ENCODE measurements around the gene LAMTOR4.
A peak's percentile ranks its signal among the peaks of the same experiment; 100 is the strongest.

LAMTOR4 gene
- 20.5 to 79.8 (median 48.6) reads per million in 18 experiments for total RNA-seq

- peak; percentile 99 for DNase-seq
Measured at GRCh38 chr7:100148559-100149328, at the start of gene LAMTOR4. Gene LAMTOR4 (plus strand): TSS chr7:100148918. CDS start chr7:100148973, 55 bp downstream.

GRCh38 chr7:100099452-100099851 lies 49.3 kb upstream of the LAMTOR4 start:
- no peak for DNase-seq

GRCh38 chr7:100100420-100101015 lies 48.2 kb upstream of the LAMTOR4 start:
- DNase-seq: peak; percentile 92 to 96

DNA sequence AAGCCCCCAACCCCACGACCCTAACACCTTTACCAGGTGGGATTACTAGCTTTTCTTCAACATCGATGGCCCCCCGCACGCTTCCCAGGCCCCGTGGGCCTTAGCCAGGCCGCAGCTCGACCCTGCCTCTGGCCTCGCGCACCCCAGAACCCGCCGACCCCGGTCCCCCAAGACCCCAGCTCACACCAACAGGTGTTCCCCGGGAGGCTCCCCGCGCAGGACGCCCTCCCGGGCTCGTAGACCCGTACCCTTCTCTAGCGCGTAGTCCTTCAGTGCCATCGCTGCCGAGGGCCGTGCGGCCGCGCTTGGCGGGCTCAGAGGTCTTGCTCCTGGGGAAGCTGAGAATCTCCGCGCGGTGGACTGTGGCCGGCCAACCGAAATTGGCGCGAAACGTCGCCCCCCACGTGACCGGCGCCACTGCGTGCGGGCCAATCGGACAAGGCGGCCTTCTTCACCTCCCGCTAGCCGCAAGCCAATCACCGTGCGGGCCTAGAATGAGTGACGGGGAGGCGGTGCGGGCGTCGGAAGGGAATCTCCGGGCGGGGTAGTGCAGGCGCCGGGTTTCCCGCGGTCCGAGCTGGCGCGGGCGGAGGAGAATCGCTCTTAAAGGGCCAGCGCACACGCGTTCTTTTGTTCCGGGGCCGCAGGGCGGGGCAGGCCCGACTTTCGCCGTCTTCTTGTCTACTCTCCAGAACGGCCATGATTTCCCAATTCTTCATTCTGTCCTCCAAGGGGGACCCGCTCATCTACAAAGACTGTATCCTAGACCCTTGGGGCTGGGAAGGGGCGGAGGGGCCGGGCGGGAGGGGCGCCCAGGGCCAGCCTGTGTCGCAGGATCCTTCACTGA lies 47.5 kb upstream of the LAMTOR4 start, which contains the start of the genes AP4M1 and MCM7:
AP4M1 (plus strand) TSS at position 628 of the 847 bp plus-strand sequence; CDS start at position 700, 72 bp downstream.
MCM7 (minus strand) TSS at position 382 of the 847 bp plus-strand sequence; CDS start at position 279, 103 bp downstream.
- peak; percentile 99 for DNase-seq

DNA sequence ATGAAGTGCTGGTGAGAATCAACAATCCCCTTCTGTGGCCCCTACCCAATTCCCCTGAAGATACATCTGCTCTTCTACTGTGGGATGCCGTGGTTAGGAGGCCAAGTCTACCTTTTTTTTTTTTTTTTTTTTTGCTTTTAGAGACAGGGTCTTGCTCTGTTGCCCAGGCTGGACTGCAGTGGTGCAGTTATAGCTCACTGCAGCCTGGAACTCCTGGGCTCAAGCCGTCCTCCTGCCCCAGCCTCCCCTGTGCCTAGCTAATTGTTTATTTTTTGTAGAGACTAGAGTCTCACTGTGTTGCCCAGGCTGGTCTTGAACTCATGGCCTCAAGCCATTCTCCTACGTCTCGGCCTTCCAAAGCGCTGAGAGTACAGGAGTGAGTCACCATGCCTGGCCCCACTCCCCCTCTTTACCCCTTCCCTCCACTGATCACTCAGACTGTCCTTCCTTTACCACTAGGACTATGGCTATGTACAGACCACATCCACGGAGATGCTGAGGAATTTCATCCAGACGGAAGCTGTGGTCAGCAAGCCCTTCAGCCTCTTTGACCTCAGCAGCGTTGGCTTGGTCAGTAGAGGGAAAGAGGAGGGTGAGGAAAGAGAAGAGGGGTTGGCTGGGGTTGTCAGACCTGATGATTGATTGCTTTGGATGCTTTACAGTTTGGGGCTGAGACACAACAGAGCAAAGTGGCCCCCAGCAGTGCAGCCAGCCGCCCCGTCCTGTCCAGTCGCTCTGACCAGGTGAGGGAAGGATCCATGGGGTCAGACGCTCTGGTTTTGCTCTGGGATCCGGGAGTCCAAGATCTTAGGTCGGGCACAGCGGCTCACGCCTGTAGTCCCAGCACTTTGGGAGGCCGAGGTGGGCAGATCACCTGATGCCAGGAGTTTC lies 45.5 kb upstream of the LAMTOR4 start:
- DNase-seq: no peak

- DNase-seq: no peak
Measured at GRCh38 chr7:100105534-100105933, 43.2 kb upstream of the LAMTOR4 start.

DNA sequence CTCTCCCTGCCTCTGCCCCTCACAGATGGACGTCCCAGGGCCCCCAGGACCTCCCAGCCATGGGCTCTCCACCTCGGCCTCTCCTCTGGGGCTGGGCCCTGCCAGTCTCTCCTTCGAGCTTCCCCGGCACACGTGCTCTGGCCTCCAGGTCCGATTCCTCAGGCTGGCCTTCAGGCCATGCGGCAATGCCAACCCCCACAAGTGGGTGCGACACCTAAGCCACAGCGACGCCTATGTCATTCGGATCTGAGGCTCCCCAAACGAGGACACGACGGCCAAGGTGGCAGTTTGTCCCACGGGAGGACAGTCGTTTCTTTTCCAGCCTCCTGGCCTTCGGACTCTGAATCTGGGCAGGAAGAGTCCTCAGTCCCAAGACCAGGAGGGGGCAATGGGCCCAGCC lies 42.1 kb upstream of the LAMTOR4 start:
- no peak for DNase-seq

DNA sequence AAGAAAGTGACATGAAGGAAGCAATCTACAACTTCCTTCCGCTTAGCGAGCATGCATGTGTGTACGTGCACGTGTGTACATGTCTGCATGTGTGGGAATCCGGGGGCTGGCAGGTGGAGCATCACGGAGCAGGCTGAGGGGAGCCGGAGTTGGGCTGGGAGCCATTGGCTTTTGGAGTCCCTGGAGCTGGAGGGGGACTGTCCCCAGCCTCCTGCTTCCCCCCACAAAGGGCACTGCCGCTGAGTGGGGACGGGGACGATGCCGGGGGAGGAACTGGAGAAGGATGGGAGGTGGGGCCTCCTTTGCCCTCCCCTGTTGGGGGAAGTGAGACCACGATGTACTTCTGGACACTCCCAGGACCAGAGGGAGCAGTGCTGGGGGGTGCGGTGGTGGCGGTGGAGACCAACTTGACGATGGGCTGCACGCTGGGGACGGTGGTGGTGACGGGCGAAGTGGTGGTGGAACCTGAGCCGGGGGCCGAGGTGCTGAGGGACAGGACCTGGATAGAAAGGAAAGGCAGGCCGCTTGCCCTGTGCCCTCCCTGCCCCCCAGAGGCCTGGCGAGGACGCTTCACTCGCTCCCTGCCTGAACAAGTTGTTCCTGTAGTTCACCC lies 41.5 kb upstream of the LAMTOR4 start:
- DNase-seq: no peak

GRCh38 chr7:100107890-100108289 lies 40.8 kb upstream of the LAMTOR4 start:
- no peak for DNase-seq

- no peak for DNase-seq
Measured at GRCh38 chr7:100109521-100110163, 39.1 kb upstream of the LAMTOR4 start.

DNA sequence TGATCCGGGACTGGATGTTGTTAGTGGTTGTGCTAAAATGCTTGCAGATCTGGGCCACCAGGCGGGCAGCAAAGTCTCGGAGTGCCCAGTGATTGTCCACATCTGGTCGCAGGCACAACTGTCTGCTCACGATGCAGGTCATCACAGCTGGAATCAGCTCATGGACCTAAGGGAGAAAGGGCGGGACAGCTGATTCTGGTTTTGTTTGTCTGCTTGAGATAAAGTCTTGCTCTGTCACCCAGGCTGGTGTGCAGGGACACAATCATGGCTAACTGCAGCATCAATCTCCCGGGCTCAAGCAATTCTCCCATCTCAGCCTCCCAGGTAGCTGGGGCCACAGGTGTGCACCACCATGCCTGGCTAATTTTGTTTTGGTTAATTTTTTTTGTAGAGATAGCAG lies 37.6 kb upstream of the LAMTOR4 start:
- DNase-seq: no peak

- no peak for DNase-seq
Measured at GRCh38 chr7:100111914-100112313, 36.8 kb upstream of the LAMTOR4 start.

GRCh38 chr7:100115026-100115425 lies 33.7 kb upstream of the LAMTOR4 start:
- no peak for DNase-seq

DNA sequence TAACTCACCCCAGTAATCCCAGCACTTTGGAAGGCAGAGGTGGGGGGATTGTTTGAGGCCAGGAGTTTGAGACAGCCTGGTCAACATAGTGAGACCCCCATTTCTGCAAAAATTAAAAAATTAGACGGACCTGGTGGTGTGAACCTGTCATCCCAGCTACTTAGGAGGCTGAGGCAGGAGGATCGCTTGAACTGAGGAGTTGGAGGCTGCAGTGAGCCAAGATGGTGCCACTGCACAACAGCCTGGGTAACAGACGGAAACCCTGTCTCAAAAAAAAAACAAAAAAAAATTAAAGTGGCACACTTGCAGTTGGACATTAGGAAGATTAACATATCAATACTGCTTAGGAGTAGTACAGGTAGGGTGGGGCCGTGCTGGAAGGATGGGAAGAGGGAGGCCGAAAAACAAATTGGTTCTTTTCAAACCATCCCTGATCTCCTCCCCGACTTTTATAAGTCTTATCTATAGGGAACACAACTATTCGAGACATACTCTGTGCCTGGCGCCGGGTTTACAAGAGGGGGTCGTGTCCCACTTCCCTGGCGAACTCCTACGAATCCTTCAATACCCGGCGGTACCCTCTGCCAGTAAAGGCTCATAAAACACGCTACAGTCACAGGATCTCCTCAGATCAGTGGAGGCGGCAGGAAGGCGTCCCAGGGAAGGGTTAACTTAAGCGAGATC lies 30.2 kb upstream of the LAMTOR4 start:
- DNase-seq: no peak

- peak; percentile 95 to 96 for DNase-seq
Measured at GRCh38 chr7:100119072-100119969, 29.4 kb upstream of the LAMTOR4 start, which contains the start of the genes CNPY4 and TAF6. Gene CNPY4 (plus strand): TSS chr7:100119634. CDS start chr7:100119745, 111 bp downstream. Gene TAF6 (minus strand): TSS chr7:100119358. CDS start chr7:100114209, 5,149 bp downstream.

- DNase-seq: peak in 1 of 2 donors; percentile 15
Measured at GRCh38 chr7:100119970-100120732, 28.6 kb upstream of the LAMTOR4 start.

DNA sequence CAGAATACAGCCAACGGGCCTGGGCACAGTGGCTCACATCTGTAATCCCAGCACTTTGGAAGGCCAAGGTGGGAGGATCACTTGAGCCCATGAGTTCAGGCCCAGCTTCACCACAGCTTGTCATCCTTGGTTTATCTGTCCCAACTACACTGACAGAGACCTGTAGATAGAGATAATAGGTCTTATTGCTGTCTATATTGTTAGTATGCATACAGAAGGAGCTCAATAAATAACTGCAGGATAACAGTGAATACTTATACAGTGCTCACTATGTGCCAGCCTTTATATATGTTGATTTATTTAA lies 28.0 kb upstream of the LAMTOR4 start:
- DNase-seq: no peak

DNA sequence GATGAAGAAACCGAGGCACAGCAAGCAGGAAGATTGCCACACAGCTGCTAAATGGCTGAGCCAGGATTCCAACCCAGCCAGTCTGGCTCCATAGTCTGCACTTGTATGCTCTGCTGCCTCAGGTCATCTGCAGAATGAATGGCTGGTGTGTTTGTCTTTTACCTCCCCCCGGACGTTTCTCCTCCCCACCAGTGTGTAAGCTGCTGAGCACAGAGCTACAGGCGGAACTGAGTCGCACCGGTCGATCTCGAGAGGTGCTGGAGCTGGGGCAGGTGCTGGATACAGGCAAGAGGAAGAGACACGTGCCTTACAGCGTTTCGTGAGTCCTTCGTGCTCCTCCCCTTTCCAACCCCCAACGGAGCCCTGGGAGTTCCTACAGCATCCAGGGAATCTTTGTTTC lies 26.7 kb upstream of the LAMTOR4 start:
- DNase-seq: no peak
